ENCODE results near the gene CFAP100.

DNA sequence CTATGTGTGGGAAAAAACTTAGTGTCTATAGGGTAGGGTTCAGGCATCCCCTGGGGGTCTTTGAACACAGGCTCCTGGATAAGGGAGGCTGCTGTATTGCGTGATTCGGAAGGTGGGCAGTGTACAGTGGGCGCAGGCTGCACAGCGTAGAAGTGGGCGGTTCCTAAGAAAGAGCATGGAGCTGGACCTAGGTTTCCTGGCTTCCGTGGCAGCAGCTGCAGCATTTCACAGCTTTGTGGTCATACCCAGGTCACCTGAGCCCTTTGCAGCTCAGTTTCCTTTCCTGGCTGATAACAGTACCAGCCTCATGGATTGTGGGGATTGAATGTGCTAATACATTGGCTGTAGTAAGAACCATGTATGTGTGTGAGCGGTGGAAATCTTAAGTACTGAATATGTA, 22.2 kb downstream of the CFAP100 start:
- TF ChIP-seq, protein P1, sequence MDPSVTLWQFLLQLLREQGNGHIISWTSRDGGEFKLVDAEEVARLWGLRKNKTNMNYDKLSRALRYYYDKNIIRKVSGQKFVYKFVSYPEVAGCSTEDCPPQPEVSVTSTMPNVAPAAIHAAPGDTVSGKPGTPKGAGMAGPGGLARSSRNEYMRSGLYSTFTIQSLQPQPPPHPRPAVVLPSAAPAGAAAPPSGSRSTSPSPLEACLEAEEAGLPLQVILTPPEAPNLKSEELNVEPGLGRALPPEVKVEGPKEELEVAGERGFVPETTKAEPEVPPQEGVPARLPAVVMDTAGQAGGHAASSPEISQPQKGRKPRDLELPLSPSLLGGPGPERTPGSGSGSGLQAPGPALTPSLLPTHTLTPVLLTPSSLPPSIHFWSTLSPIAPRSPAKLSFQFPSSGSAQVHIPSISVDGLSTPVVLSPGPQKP (IDR thresholded peaks at IDR 0.05; ENCODE audit: borderline replicate concordance, low read depth, low read length): no peak
- TF ChIP-seq, protein P2, sequence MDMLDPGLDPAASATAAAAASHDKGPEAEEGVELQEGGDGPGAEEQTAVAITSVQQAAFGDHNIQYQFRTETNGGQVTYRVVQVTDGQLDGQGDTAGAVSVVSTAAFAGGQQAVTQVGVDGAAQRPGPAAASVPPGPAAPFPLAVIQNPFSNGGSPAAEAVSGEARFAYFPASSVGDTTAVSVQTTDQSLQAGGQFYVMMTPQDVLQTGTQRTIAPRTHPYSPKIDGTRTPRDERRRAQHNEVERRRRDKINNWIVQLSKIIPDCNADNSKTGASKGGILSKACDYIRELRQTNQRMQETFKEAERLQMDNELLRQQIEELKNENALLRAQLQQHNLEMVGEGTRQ (IDR thresholded peaks at IDR 0.05; ENCODE audit: low read depth, low read length): no peak
- no peak for TF ChIP-seq POLR2A (IDR thresholded peaks at IDR 0.05; ENCODE audit: low read depth, low read length)
- TF ChIP-seq, protein P3, sequence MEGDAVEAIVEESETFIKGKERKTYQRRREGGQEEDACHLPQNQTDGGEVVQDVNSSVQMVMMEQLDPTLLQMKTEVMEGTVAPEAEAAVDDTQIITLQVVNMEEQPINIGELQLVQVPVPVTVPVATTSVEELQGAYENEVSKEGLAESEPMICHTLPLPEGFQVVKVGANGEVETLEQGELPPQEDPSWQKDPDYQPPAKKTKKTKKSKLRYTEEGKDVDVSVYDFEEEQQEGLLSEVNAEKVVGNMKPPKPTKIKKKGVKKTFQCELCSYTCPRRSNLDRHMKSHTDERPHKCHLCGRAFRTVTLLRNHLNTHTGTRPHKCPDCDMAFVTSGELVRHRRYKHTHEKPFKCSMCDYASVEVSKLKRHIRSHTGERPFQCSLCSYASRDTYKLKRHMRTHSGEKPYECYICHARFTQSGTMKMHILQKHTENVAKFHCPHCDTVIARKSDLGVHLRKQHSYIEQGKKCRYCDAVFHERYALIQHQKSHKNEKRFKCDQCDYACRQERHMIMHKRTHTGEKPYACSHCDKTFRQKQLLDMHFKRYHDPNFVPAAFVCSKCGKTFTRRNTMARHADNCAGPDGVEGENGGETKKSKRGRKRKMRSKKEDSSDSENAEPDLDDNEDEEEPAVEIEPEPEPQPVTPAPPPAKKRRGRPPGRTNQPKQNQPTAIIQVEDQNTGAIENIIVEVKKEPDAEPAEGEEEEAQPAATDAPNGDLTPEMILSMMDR (conservative IDR thresholded peaks at IDR 0.05; ENCODE audit: low read depth, low read length): no peak
- no peak for TF ChIP-seq BHLHE40 (IDR thresholded peaks at IDR 0.05; ENCODE audit: low read depth, low read length)
- no peak for TF ChIP-seq MXI1 (IDR thresholded peaks at IDR 0.05; ENCODE audit: borderline replicate concordance, low read depth, low read length)
- no peak for TF ChIP-seq RFX5 (IDR thresholded peaks at IDR 0.05; ENCODE audit: low read depth, low read length)
- TF ChIP-seq SMC3 (IDR thresholded peaks at IDR 0.05; ENCODE audit: low read depth, low read length): no peak
- TF ChIP-seq MAFK (IDR thresholded peaks at IDR 0.05; ENCODE audit: low read depth, low read length): no peak
- TF ChIP-seq MAZ (IDR thresholded peaks at IDR 0.05; ENCODE audit: borderline replicate concordance, low read depth, low read length): no peak
